ENCODE results near the gene IGSF9. TPM values are rescaled to one million over a fixed set of nuclear protein-coding genes. Genes with fewer than 3 reads are reported as not detected.
"Not testable (repeated sequence)": the region's sequence is repeated elsewhere in the genome, so short reads cannot be mapped to it uniquely, and the experiment has no call there.

Gene IGSF9
- total RNA-seq, 1 experiment from 2014 or later = 0.16 TPM

DNA sequence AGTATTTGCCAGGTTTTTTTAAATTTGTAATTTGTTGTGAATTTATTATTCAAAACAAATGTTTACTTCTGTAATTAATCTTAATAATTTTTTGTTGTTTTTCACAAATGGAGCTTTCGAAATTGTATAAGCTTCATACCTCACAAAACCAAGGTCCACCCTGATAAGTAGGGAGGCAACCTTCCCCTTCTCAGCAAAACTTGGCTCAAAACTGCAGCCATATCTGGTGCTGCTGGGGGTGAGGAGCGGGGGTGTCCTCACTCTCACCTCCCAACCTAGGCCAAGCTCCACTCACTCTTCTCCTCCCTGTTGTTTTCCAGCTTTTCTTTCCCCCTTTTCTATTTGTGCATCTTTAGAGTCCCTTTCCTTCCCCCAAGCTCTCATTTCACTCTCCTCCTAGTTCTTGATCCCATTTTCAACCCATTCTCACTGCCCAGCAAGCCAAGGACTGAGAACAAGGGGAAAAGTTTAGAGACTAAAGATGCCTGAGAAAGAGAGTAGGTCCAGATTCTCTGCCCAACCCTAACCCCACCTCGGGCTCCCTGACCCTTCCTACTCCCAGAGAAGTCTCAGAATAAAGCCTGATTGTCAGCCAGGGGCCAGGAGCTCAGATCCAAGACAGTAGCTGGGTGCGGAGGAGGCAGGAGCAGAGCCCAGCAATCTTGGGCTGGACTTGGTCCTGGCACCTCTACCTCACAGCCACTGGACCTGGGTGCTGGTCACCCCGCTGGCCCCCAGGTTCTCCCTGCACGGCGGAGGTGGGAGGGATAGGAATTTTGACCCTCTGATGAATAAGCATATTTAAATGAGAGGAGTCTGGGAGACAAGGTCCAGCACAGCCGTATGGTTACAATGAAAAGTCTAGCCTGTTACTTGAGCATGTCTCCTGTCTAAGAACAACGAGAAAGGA lies 37.1 kb downstream of the IGSF9 start:
- Histone ChIP-seq H3K4me3 (no peak overlapping the region), H3K27ac (no peak overlapping the region), H3K36me3 (no peaks in the 10 kb centered on the region), H3K27me3 (replicated peaks) (no peaks in the 10 kb centered on the region), H3K9me3 (replicated peaks) (no peaks in the 10 kb centered on the region), H3K4me1 (replicated peaks) (peaks cover 32% of the 10 kb centered on the region)
- DNase-seq (ENCODE audit: low read depth in 1 of 2, low spot score in 2 of 2) = no peak

DNA sequence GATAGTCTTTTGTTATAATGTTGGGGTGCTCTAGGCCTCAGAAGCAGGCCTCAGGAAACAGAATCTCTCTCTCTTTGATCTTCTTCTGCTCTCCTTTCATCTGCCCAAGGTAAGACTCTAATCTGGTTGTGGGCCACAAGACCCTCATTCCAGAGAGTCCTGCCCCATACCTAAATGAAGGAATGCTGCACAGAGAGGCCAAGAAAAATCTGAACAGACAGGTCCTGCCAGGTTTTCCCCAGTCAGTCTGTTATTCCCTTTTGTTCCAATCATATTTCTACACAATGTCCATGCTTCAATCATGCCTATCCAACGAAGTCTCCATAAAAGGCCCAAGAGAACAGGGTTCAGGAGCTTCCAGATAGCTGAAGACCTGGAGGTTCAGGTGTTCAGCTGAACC lies 38.5 kb downstream of the IGSF9 start:
- H3K36me3 ChIP-seq = no peaks in the 10 kb centered on the region
- H3K9me3 ChIP-seq (replicated peaks) = no peaks in the 10 kb centered on the region
- peaks cover 18% of the 10 kb centered on the region for H3K4me1 ChIP-seq (replicated peaks)
- no peaks in the 10 kb centered on the region for H3K27me3 ChIP-seq (replicated peaks)
- no peak for DNase-seq (ENCODE audit: low read depth in 1 of 2, low spot score in 2 of 2)
- H3K4me3 ChIP-seq = no peak overlapping the region
- H3K27ac ChIP-seq = no peak overlapping the region

DNA sequence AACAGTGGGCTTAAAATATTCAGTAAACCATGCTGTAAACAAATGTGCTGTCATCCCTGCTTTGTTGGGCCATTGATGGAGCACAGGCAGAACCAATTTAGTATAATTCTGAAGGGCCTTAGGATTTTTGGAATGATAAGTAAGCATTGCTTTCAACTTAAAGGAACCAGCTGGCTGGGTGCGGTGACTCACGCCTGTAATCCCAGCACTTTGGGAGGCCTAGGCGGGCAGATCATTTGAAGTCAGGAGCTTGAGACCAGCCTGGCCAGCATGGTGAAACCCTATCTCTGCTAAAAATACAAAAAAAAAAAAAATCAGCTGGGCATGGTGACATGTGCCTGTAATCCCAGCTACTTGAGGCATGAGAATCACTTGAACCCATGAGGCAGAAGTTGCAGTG lies 41.4 kb downstream of the IGSF9 start:
- not testable (repeated sequence) for H3K4me1 ChIP-seq (replicated peaks); H3K9me3 ChIP-seq (replicated peaks); H3K36me3 ChIP-seq; H3K27me3 ChIP-seq (replicated peaks); H3K27ac ChIP-seq; DNase-seq (ENCODE audit: low read depth in 1 of 2, low spot score in 2 of 2); H3K4me3 ChIP-seq

DNA sequence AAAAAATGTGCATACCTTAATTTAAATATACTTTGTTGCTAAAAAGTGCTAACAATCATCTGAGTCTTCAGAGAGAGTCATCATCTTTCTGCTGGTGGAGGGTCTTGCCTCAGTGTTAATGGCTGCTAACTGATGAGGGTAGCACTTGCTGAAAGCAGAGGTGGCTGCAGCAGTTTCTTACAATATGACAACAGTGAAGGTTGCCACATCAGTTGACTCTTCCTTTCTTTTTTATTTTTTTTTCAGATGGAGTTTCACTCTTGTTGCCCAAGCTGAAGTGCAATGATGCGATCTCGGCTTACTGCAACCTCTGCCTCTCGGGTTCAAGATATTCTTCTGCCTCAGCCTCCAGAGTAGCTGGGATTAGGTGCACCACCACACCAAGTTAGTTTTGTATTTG lies 42.9 kb downstream of the IGSF9 start:
- Histone ChIP-seq H3K9me3 (replicated peaks) (no peaks in the 10 kb centered on the region), H3K27ac (no peak overlapping the region), H3K36me3 (no peaks in the 10 kb centered on the region), H3K4me3 (no peak overlapping the region), H3K4me1 (replicated peaks) (no peaks in the 10 kb centered on the region), H3K27me3 (replicated peaks) (no peaks in the 10 kb centered on the region)
- DNase-seq (ENCODE audit: low read depth in 1 of 2, low spot score in 2 of 2) = no peak

DNA sequence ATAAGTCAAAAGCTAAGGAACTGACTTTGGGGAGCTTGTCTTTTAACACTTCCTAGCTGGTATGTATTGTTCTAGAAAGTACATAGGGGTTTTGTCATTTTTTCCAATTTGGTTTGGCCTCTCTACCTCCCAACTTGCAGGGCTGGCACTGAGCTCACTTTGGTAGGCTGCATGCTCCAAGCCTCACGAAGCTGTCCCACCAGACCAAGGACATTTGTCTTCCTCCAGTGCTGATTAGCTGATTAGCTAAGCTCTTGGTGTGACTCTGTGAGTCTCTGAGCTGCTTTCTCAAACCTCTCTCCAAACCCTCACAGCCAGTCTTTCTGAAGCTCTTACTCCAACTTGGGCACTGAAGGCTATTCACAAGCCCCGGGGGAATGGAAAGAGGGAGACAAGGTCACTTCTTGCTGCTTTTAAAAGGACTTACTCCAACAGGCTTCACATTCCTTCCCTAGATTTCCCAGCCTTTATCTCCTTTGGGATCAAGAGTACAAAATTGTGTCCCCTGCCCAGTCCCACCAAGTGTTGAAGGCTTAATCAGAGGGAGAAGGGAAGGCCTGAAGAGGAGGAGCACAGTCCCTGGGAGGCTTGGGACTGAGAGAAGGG lies 44.6 kb downstream of the IGSF9 start:
- Histone ChIP-seq H3K27ac (no peak overlapping the region), H3K4me3 (no peak overlapping the region)
- no peak for DNase-seq (ENCODE audit: low read depth in 1 of 2, low spot score in 2 of 2)

DNA sequence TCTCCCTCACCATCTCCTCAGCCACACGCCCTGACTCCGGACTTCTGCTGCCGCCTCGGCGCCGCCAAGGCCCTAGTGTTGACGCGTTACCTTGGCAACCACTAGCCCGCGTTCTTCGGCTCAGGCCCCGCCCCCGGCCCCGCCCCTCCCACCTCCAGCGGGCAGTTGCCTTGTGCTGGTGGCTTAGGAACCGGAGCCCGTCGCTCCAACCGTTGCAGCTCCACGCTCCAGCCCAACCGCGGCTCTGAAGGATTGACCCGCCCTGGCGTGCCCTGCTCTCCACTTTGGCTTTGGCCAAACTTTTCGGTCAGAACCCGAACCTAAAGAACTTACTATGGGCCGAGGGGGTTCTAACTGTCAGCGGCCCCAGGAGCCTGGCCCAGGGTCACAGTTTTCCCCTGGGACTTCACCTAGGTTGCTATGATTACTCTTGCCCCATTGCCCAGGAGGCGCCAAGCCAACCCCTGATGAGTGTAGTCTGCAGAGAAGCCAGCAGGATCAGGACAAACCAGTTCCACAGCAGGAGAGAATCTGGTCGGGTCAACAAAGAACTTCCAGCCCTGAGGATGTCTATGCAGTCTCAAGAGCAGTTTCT lies 45.2 kb downstream of the IGSF9 start, which contains the start of gene CFAP45:
TSS of gene CFAP45 (minus strand) at position 80 of the 595 bp plus-strand sequence. CDS start at position 13, 67 bp downstream.
- Histone ChIP-seq H3K27me3 (replicated peaks) (no peaks in the 10 kb centered on the region), H3K4me3 (no peak within 1 kb of the TSS), H3K27ac (no peak within 1 kb of the TSS), H3K36me3 (no peaks in the 10 kb centered on the region), H3K9me3 (replicated peaks) (no peaks in the 10 kb centered on the region), H3K4me1 (replicated peaks) (no peaks in the 10 kb centered on the region)
- no peak for DNase-seq (ENCODE audit: low read depth in 1 of 2, low spot score in 2 of 2)

More for the DNA sequence above, 44.6 kb downstream of the IGSF9 start:
- Histone ChIP-seq H3K9me3 (replicated peaks) (no peaks in the 10 kb centered on the region), H3K36me3 (no peaks in the 10 kb centered on the region), H3K27me3 (replicated peaks) (no peaks in the 10 kb centered on the region), H3K4me1 (replicated peaks) (no peaks in the 10 kb centered on the region)

DNA sequence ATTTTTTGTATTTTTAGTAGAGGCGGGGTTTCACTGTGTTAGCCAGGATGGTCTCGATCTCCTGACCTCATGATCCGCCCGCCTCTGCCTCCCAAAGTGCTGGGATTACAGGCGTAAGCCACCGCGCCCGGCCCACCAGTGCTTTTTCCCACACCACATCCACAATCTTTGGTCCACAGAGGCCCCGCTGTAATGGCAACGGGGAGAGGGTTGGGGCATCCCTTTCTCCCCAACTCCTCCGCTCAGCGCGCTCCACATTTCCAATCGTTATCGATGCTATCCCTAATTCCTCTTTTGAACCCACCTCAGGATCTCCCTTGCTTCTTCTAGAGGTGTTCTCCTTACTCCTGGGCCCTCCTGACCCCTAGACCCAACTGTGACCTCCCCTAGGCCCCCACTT lies 45.8 kb downstream of the IGSF9 start:
- not testable (repeated sequence) for H3K27me3 ChIP-seq (replicated peaks); H3K4me3 ChIP-seq; H3K36me3 ChIP-seq; H3K9me3 ChIP-seq (replicated peaks); H3K4me1 ChIP-seq (replicated peaks); H3K27ac ChIP-seq; DNase-seq (ENCODE audit: low read depth in 1 of 2, low spot score in 2 of 2)

DNA sequence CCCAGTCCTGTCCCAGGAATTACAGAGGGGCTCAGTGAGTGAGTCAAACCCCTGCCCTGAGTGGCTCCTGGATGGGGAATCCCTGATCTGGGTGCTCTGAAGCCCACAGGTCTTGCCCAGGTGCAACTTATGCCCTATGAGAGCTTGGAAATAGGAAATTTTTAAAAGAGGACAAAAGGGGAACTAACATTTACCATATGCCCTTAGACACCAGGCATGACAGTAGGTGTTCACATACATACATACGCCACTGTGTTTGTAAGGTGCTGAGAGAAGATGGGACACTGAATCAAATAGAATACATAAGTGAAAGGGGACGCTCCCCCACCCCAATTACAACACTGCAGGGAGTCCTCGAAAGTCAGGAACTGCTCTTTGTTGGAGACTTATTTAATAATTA lies 46.9 kb downstream of the IGSF9 start:
- no peaks in the 10 kb centered on the region for H3K4me1 ChIP-seq (replicated peaks)
- no peaks in the 10 kb centered on the region for H3K27me3 ChIP-seq (replicated peaks)
- no peaks in the 10 kb centered on the region for H3K9me3 ChIP-seq (replicated peaks)
- H3K27ac ChIP-seq = no peak overlapping the region
- H3K4me3 ChIP-seq = no peak overlapping the region
- H3K36me3 ChIP-seq = no peaks in the 10 kb centered on the region
- no peak for DNase-seq (ENCODE audit: low read depth in 1 of 2, low spot score in 2 of 2)

DNA sequence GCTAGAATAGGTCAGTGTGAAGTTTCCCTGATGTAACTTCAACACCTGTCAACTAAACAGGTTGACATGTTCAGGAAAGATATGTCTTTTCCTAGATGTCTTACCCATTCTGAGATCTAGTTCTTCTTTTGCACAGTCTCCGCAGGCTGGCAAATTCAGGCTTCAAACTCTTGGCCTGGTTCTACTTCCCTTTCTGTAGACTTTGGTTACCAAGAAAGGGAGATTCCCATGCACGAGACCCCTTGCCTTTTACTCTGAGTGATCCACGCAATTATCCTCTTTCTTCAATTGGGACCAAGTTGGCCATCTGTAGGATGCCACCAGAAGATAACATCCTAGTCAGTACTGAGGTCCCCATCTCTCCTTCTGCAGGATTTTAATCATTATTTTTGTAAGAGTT lies 47.5 kb downstream of the IGSF9 start:
- H3K4me3 ChIP-seq = no peak overlapping the region
- no peaks in the 10 kb centered on the region for H3K9me3 ChIP-seq (replicated peaks)
- no peaks in the 10 kb centered on the region for H3K36me3 ChIP-seq
- no peaks in the 10 kb centered on the region for H3K27me3 ChIP-seq (replicated peaks)
- H3K4me1 ChIP-seq (replicated peaks) = no peaks in the 10 kb centered on the region
- DNase-seq (ENCODE audit: low read depth in 1 of 2, low spot score in 2 of 2) = no peak
- no peak overlapping the region for H3K27ac ChIP-seq

DNA sequence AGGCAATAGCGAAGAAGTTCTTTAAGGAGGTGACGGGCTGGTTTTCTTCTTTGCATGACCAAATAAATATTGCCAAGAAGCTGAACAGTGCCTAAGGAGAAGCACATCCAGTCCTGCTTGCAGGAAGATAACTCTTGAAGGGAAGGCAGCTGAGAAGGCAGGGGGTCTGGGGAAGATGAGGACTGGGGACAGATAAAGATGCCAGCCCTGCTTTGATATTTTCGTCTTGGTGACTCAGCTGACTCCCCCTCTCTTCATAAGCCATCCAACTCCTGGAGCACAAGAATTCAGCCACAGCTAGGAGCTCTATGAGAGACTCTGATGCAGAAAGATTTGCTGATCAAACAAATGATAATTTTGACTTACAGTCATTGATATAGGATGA lies 48.9 kb downstream of the IGSF9 start:
- Histone ChIP-seq H3K9me3 (replicated peaks) (no peaks in the 10 kb centered on the region), H3K36me3 (no peaks in the 10 kb centered on the region), H3K4me1 (replicated peaks) (no peaks in the 10 kb centered on the region), H3K27ac (no peak overlapping the region), H3K4me3 (no peak overlapping the region), H3K27me3 (replicated peaks) (no peaks in the 10 kb centered on the region)
- no peak for DNase-seq (ENCODE audit: low read depth in 1 of 2, low spot score in 2 of 2)

DNA sequence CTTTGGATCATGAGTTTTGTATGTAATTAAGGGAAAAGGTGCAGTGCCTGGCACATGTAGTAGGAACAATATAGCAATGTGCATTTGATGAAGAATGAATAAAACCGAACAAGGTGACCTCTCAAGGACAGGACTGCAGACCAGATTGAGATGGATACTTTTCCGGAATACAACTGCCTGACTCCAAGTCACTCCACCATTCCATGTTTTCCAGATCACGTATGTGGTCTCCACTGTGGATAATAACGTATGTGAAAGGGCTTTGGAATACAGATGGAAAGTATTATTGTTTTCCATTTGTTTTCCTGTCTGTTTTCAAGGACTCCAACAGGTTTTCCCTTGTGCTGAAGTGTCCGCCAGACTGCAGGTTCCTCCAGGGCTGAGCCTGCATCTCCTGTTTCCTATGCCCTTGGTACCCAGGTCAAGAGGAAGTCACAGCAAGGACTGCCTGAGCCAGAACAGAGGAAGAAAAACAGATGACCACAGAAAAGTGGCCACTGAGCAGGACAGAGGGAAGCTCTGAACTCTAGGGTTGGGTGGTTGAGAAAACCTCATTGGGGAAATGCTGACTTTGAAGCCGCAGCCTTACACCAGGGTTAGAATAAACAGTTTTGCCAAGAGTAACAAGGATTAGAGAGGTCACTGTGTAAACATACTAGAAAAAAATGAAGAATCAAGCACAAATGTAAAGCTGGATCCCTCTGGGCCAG lies 49.4 kb downstream of the IGSF9 start:
- no peak for DNase-seq (ENCODE audit: low read depth in 1 of 2, low spot score in 2 of 2)
- no peak overlapping the region for H3K27ac ChIP-seq
- no peak overlapping the region for H3K4me3 ChIP-seq
- no peaks in the 10 kb centered on the region for H3K27me3 ChIP-seq (replicated peaks)
- no peaks in the 10 kb centered on the region for H3K9me3 ChIP-seq (replicated peaks)
- no peaks in the 10 kb centered on the region for H3K4me1 ChIP-seq (replicated peaks)
- no peaks in the 10 kb centered on the region for H3K36me3 ChIP-seq

DNA sequence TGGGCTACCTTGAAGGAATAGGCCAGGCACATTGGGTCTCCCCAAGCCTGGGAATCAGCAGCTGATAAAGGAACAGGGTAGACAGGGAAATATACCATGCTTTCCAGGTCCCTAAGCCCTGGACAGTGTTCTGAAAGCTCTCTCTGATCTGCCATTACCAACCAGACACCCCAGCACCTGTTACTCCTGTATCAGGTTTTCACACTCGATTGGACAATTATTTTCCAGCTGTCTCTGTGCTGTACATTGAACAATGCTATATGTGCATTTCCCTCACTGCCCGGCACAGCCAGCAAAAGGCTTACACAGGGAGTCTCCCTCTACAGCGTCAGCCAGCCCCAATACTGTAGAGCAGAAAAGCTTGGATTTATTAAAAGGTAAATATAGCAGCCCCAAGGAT lies 50.1 kb downstream of the IGSF9 start:
- Histone ChIP-seq H3K9me3 (replicated peaks) (no peaks in the 10 kb centered on the region), H3K4me3 (no peak overlapping the region), H3K27ac (no peak overlapping the region), H3K4me1 (replicated peaks) (peaks cover 3% of the 10 kb centered on the region), H3K36me3 (no peaks in the 10 kb centered on the region), H3K27me3 (replicated peaks) (no peaks in the 10 kb centered on the region)
- DNase-seq (ENCODE audit: low read depth in 1 of 2, low spot score in 2 of 2) = no peak

DNA sequence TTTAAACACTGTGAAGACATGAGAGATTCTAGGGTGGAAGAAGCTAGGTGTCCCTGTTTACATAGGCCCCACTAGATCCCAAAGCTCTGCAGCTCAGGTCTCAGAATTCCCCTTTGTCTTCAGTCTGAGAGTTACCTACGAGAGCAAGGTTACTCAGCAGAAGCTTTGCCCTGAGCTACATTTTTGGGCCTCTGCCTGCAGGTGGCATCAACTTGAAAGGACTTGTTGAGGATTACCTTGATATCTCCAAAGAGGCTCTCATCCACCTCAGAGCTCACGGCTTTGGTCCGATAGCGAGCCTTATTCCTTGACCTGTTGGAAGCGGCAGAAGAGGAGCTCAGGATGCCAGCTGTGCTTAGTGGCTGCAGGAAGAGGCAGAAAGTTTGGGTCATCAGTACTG lies 52.5 kb downstream of the IGSF9 start:
- Histone ChIP-seq H3K27me3 (replicated peaks) (no peaks in the 10 kb centered on the region), H3K36me3 (no peaks in the 10 kb centered on the region), H3K4me1 (replicated peaks) (peaks cover 14% of the 10 kb centered on the region), H3K27ac (no peak overlapping the region), H3K9me3 (replicated peaks) (no peaks in the 10 kb centered on the region), H3K4me3 (no peak overlapping the region)
- no peak for DNase-seq (ENCODE audit: low read depth in 1 of 2, low spot score in 2 of 2)

All from SJSA1 (cell line).